ENCODE measurements around the gene UAP1. TPM values are rescaled to one million over a fixed set of nuclear protein-coding genes. Genes with fewer than 3 reads are reported as not detected.

Gene UAP1
- total RNA-seq, 1 donor from 2014 or later: 103 TPM

DNA sequence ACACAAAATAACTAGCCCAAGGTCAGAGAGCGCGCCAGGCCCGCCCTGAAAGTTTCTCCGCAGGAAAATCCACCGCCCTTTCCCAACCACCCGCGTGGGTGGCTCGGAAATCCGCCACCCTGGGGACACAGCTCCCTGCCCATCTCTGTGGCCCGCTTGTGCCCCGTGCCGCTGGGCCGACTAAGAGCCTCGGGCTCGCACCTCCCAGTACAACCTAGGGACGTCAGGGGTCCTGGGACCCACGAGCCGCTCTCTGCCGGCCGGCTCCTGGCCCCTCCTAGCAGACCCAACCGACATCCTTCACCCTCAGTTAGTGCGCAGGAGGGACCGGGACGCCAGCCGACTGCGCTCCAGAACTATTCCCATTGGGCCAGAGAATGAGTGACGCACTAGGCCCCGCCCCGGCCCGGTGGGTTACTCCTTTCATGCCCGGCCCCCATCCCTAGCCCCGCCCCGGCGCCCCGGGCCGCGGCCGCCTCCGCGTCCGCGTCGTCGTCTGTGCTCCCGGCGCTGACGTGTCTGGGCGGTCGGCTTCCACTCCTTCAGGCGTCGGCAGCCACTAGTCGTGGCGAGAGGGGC, 396 bp upstream of the UAP1 start:
- Histone ChIP-seq H3K4me1 (ENCODE audit: insufficient read depth, low read length) (peaks cover 22% of the 10 kb centered on the region), H2AFZ (ENCODE audit: low read depth, low read length) (peak overlapping the region; percentile 84), H3K9ac (ENCODE audit: low read length) (peak overlapping the region; percentile 97), H3K27ac (ENCODE audit: low read depth, low read length) (peak overlapping the region; percentile 95), H4K20me1 (ENCODE audit: insufficient read depth, low read length) (peaks cover 42% of the 10 kb centered on the region), H3K27me3 (ENCODE audit: insufficient read depth, low read length) (no peaks in the 10 kb centered on the region), H3K4me2 (ENCODE audit: low read length) (peak overlapping the region; percentile 89), H3K9me3 (ENCODE audit: insufficient read depth, low read depth, low read length) (no peaks in the 10 kb centered on the region), H3K79me2 (ENCODE audit: insufficient read depth, low read length) (peaks cover 46% of the 10 kb centered on the region), H3K4me3 (ENCODE audit: insufficient read depth, low read depth, low read length) (peak overlapping the region; percentile 74), H3K36me3 (ENCODE audit: insufficient read depth, low read length) (peaks cover 3% of the 10 kb centered on the region)
- FAIRE-seq: no peak
- no peaks in the 10 kb centered on the region for H3K27me3 Mint-ChIP-seq (ENCODE audit: low read depth, unreplicated experiment)
- peak overlapping the region; percentile 91 for H3K27ac Mint-ChIP-seq (ENCODE audit: unreplicated experiment)
- peak overlapping the region; percentile 87 for H3K4me3 Mint-ChIP-seq (ENCODE audit: unreplicated experiment)
- peaks cover 29% of the 10 kb centered on the region for H3K4me1 Mint-ChIP-seq (ENCODE audit: low read depth, unreplicated experiment)
- DNase-seq (ENCODE audit: low read depth): peak; percentile 90
- TF ChIP-seq EZH2 (IDR thresholded peaks at IDR 0.05; ENCODE audit: insufficient read depth, low read length): no peak
- TF ChIP-seq, protein P1, sequence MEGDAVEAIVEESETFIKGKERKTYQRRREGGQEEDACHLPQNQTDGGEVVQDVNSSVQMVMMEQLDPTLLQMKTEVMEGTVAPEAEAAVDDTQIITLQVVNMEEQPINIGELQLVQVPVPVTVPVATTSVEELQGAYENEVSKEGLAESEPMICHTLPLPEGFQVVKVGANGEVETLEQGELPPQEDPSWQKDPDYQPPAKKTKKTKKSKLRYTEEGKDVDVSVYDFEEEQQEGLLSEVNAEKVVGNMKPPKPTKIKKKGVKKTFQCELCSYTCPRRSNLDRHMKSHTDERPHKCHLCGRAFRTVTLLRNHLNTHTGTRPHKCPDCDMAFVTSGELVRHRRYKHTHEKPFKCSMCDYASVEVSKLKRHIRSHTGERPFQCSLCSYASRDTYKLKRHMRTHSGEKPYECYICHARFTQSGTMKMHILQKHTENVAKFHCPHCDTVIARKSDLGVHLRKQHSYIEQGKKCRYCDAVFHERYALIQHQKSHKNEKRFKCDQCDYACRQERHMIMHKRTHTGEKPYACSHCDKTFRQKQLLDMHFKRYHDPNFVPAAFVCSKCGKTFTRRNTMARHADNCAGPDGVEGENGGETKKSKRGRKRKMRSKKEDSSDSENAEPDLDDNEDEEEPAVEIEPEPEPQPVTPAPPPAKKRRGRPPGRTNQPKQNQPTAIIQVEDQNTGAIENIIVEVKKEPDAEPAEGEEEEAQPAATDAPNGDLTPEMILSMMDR (IDR thresholded peaks at IDR 0.05; ENCODE audit: insufficient read depth, low read depth, low read length): no peak
- H3K36me3 Mint-ChIP-seq (ENCODE audit: low read depth, unreplicated experiment): peaks cover 4% of the 10 kb centered on the region
- no peaks in the 10 kb centered on the region for H3K9me3 Mint-ChIP-seq (ENCODE audit: unreplicated experiment)

DNA sequence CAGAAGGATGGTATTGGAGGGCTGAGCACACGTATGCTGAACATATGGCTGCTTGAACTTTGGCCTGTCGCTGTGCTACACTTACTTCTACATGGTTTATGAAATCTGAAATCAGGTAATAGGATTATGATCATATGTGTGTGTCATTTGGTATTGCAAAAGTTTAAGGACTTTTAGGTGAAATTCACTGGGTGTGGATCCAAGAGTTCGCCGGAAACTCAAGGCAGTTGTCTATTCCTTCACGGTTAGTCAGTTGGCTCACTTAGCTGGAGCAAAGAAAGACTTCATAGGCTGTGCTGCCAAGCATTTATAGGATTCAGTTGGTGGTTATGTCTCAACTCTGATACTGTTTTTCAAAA, 927 bp downstream of the UAP1 start:
- DNase-seq (ENCODE audit: low read depth) (peak; percentile 62), FAIRE-seq (no peak)
- Histone ChIP-seq H3K27ac (ENCODE audit: low read depth, low read length) (peak overlapping the region; percentile 93), H3K9ac (ENCODE audit: low read length) (peak overlapping the region; percentile 97), H3K4me3 (ENCODE audit: insufficient read depth, low read depth, low read length) (peak overlapping the region; percentile 96), H3K4me1 (ENCODE audit: insufficient read depth, low read length) (peaks cover 22% of the 10 kb centered on the region), H3K4me2 (ENCODE audit: low read length) (peak overlapping the region; percentile 90), H3K9me3 (ENCODE audit: insufficient read depth, low read depth, low read length) (no peaks in the 10 kb centered on the region), H3K79me2 (ENCODE audit: insufficient read depth, low read length) (peaks cover 59% of the 10 kb centered on the region), H4K20me1 (ENCODE audit: insufficient read depth, low read length) (peaks cover 56% of the 10 kb centered on the region), H3K36me3 (ENCODE audit: insufficient read depth, low read length) (peaks cover 15% of the 10 kb centered on the region), H2AFZ (ENCODE audit: low read depth, low read length) (no peak overlapping the region), H3K27me3 (ENCODE audit: insufficient read depth, low read length) (no peaks in the 10 kb centered on the region)
- Mint-ChIP-seq H3K4me1 (ENCODE audit: low read depth, unreplicated experiment) (peaks cover 29% of the 10 kb centered on the region), H3K27me3 (ENCODE audit: low read depth, unreplicated experiment) (no peaks in the 10 kb centered on the region), H3K4me3 (ENCODE audit: unreplicated experiment) (peak overlapping the region; percentile 95), H3K27ac (ENCODE audit: unreplicated experiment) (peak overlapping the region; percentile 94), H3K9me3 (ENCODE audit: unreplicated experiment) (no peaks in the 10 kb centered on the region), H3K36me3 (ENCODE audit: low read depth, unreplicated experiment) (peaks cover 9% of the 10 kb centered on the region)
- TF ChIP-seq, protein P1 (IDR thresholded peaks at IDR 0.05; ENCODE audit: insufficient read depth, low read depth, low read length): no peak
- TF ChIP-seq EZH2 (IDR thresholded peaks at IDR 0.05; ENCODE audit: insufficient read depth, low read length): no peak

DNA sequence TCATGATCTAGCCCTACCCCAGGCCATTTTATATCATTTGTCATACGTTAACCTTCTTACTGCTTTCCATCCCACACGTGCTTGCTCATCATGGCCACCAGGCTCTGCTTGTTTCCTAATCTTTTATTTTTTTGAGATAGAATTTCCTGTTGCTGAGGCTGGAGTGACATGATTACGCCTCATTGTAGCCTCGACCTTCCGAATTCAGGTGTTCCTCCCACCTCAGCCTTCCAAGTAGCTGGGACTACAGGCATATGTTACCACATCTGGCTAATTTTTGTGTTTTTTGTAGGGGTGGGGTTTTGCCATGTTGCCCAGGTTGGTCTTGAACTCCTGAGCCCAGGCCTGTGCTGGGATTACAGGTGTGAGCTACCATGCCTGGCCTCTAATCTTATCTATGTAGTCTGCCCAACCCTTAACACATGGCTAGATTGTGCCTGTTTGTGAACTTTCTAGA, 3.3 kb downstream of the UAP1 start:
- Mint-ChIP-seq H3K4me3 (ENCODE audit: unreplicated experiment) (peak overlapping the region; percentile 95), H3K27ac (ENCODE audit: unreplicated experiment) (peak overlapping the region; percentile 38), H3K9me3 (ENCODE audit: unreplicated experiment) (no peaks in the 10 kb centered on the region), H3K36me3 (ENCODE audit: low read depth, unreplicated experiment) (peaks cover 18% of the 10 kb centered on the region), H3K4me1 (ENCODE audit: low read depth, unreplicated experiment) (peaks cover 29% of the 10 kb centered on the region), H3K27me3 (ENCODE audit: low read depth, unreplicated experiment) (no peaks in the 10 kb centered on the region)
- Histone ChIP-seq H3K36me3 (ENCODE audit: insufficient read depth, low read length) (peaks cover 34% of the 10 kb centered on the region), H3K79me2 (ENCODE audit: insufficient read depth, low read length) (peaks cover 82% of the 10 kb centered on the region), H3K27me3 (ENCODE audit: insufficient read depth, low read length) (no peaks in the 10 kb centered on the region), H3K4me1 (ENCODE audit: insufficient read depth, low read length) (peaks cover 22% of the 10 kb centered on the region), H3K27ac (ENCODE audit: low read depth, low read length) (no peak overlapping the region), H3K4me3 (ENCODE audit: insufficient read depth, low read depth, low read length) (peak overlapping the region; percentile 48), H3K9me3 (ENCODE audit: insufficient read depth, low read depth, low read length) (no peaks in the 10 kb centered on the region), H2AFZ (ENCODE audit: low read depth, low read length) (no peak overlapping the region), H3K4me2 (ENCODE audit: low read length) (peak overlapping the region; percentile 90), H4K20me1 (ENCODE audit: insufficient read depth, low read length) (peaks cover 77% of the 10 kb centered on the region), H3K9ac (ENCODE audit: low read length) (peak overlapping the region; percentile 19)
- FAIRE-seq (no peak), DNase-seq (ENCODE audit: low read depth) (no peak)
- no peak for TF ChIP-seq EZH2 (IDR thresholded peaks at IDR 0.05; ENCODE audit: insufficient read depth, low read length)
- TF ChIP-seq, protein P1 (IDR thresholded peaks at IDR 0.05; ENCODE audit: insufficient read depth, low read depth, low read length): no peak

Measured in astrocyte (in vitro differentiated cells and primary cell).